GM12878 (cell line): ENCODE measurements around the gene ENTREP1. TPM values are rescaled to one million over a fixed set of nuclear protein-coding genes. Genes with fewer than 3 reads are reported as not detected.

ENCODE experiments used
- ATAC-seq: fragments of 200-7000 bp; cut with Tn5 transposase; 3 replicates; pipeline ENCODE4 v1.9.1; 2020; ENCODE audit warnings: mild to moderate bottlenecking, moderate library complexity
- BruUV-seq: library from RNA; stranded (reverse); fragments of 400-500 nt; replicated peaks from 2 replicates; lab custom pipeline; 2021; lab: Mats Ljungman, UMichigan
- CTCF ChIA-PET: fragments of 300-600 bp; sonication (Branson Sonifier 250); formaldehyde crosslinking; extraction: SDS; loops from one replicate; lab custom pipeline; 2021; ENCODE audit warnings: inconsistent platforms; lab: Yijun Ruan, JAX
- POLR2A ChIA-PET: fragments of 350-600 bp; formaldehyde crosslinking; extraction: SDS; loops from one replicate; lab custom pipeline; 2021; ENCODE audit warnings: inconsistent platforms; lab: Charles Lee
- RAD21 ChIA-PET: fragments of 300-600 bp; sonication (Branson Sonifier 250); formaldehyde crosslinking; loops from one replicate; lab custom pipeline; 2023; ENCODE audit warnings: antibody characterized with exemption; ENCODE audit not compliant: unreplicated experiment; lab: Charles Lee
- SMC1A ChIA-PET: fragments of 300-600 bp; sonication (Branson Sonifier 250); formaldehyde crosslinking; loops from one replicate; lab custom pipeline; 2023; ENCODE audit not compliant: unreplicated experiment, uncharacterized antibody; lab: Charles Lee
- DNase-seq: peaks from one replicate; pipeline ENCODE4 v3.0.0-alpha.2; 2011; ENCODE audit warnings: low read depth, low spot score
- FAIRE-seq: peaks from 3 replicates; lab custom pipeline; 2011; peaks lifted over from hg19 to GRCh38; lab: Jason Lieb, UNC
- H2AFZ ChIP-seq: 2 replicates; pipeline ENCODE4 v1.6.0; 2011; ENCODE audit warnings: low read depth, low read length, control low read depth; ENCODE audit not compliant: control insufficient read depth
- H3K27ac ChIP-seq: 2 replicates; pipeline ENCODE4 v1.5.1; 2011; ENCODE audit warnings: control low read depth; ENCODE audit not compliant: control insufficient read depth, insufficient read depth
- H3K27me3 ChIP-seq, 2 experiments: replicated peaks in 1 of 2; 2 replicates each; pipeline versions ENCODE4 v1.6.0 to v1.6.1; 2011; ENCODE audit warnings: low read length in 1 of 2; ENCODE audit not compliant: control insufficient read depth in 2 of 2, insufficient read depth in 2 of 2
- H3K36me3 ChIP-seq, 2 experiments: 2 replicates each; pipeline ENCODE4 v1.5.1; 2011; ENCODE audit warnings: low read length in 1 of 2; ENCODE audit not compliant: control insufficient read depth in 2 of 2, insufficient read depth in 2 of 2
- H3K4me1 ChIP-seq: 2 replicates; pipeline ENCODE4 v1.6.1; 2011; ENCODE audit warnings: mild to moderate bottlenecking, low read length, moderate library complexity, mixed read lengths; ENCODE audit not compliant: control insufficient read depth, insufficient read depth
- H3K4me2 ChIP-seq: 2 replicates; pipeline ENCODE4 v1.6.0; 2011; ENCODE audit warnings: control low read depth; ENCODE audit not compliant: control insufficient read depth, insufficient read depth
- H3K4me3 ChIP-seq: fragments of 200-600 bp; sonication (generic); 2 replicates; pipeline ENCODE4 v1.5.1; 2016
- H3K79me2 ChIP-seq: 2 replicates; pipeline ENCODE4 v1.6.0; 2011; ENCODE audit warnings: low read length; ENCODE audit not compliant: control insufficient read depth, insufficient read depth
- H3K9ac ChIP-seq: 2 replicates; pipeline ENCODE4 v1.8.0; 2011; ENCODE audit warnings: low read length, control low read depth, mixed read lengths; ENCODE audit not compliant: control insufficient read depth, insufficient read depth
- H3K9me3 ChIP-seq: replicated peaks from 3 replicates; pipeline ENCODE4 v1.5.1; 2011; ENCODE audit warnings: mild to moderate bottlenecking, low read length; ENCODE audit not compliant: control insufficient read depth, insufficient read depth
- H4K20me1 ChIP-seq: 2 replicates; pipeline ENCODE4 v1.6.0; 2011; ENCODE audit not compliant: control insufficient read depth, insufficient read depth
- HSF1 ChIP-seq: fragments of 150-350 bp; IDR thresholded peaks from 2 replicates; pipeline ENCODE4 v1.6.1; 2014; ENCODE audit warnings: mild to moderate bottlenecking, low read depth, low read length
- MEF2A ChIP-seq: IDR thresholded peaks from 2 replicates; pipeline ENCODE4 v1.6.1; 2011; ENCODE audit warnings: low read depth, mild to moderate bottlenecking, low read length, moderate library complexity; ENCODE audit not compliant: insufficient read depth
- NFIC ChIP-seq: IDR thresholded peaks from 2 replicates; pipeline ENCODE4 v1.6.1; 2012; ENCODE audit warnings: low read depth, mild to moderate bottlenecking, inconsistent platforms, low read length, moderate library complexity
- RFX5 ChIP-seq: IDR thresholded peaks from 2 replicates; pipeline ENCODE4 v1.6.1; 2011; ENCODE audit warnings: low read depth, low read length, improper control_type of control experiment
- SMC3 ChIP-seq: IDR thresholded peaks from 2 replicates; pipeline ENCODE4 v1.6.1; 2011; ENCODE audit warnings: low read length, improper control_type of control experiment, borderline replicate concordance
- SPI1 ChIP-seq: IDR thresholded peaks from 2 replicates; pipeline ENCODE4 v1.6.1; 2011; ENCODE audit warnings: low read depth, mild to moderate bottlenecking, low read length, moderate library complexity, borderline replicate concordance; ENCODE audit not compliant: insufficient read depth
- YBX1 ChIP-seq: fragments of 450-650 bp; IDR thresholded peaks from 2 replicates; pipeline ENCODE4 v1.6.1; 2016; ENCODE audit warnings: antibody characterized with exemption
- WGBS: methylation state at CpG from one replicate; pipeline ENCODE4 v1.1.6; 2016; ENCODE audit warnings: low lambda C conversion rate; ENCODE audit not compliant: insufficient replicate concordance, insufficient coverage; ENCODE audit errors: missing lambda C conversion rate; 5-methylcytosine and 5-hydroxymethylcytosine counted together
- in situ Hi-C: fragments of 300-500 bp; cut with MboI; formaldehyde crosslinking; loops from 9 replicates; pipeline ENCODE4 v1.14.3; 2018; ENCODE audit warnings: mixed read lengths
- intact Hi-C: fragments of 100-400 bp; cut with micrococcal nuclease; formaldehyde crosslinking; loops from one replicate; pipeline ENCODE4 v1.14.2; 2022; ENCODE audit not compliant: unreplicated experiment
- polyA plus RNA-seq, 11 experiments: library from polyadenylated mRNA; depleted of rRNA in 4 of 11; unstranded in 6 of 11; stranded (reverse) in 5 of 11; fragments of >200 nt; fragmentation: Nextera tagmentation in 4 of 11; fragmentation: Illumina TruSeq in 1 of 11; extraction: Ambion mirVana in 4 of 11; extraction: Trizol in 1 of 11; gene quantifications; 1 replicate in 1 of 11; 2 replicates in 10 of 11; pipeline versions ENCODE4 v1.2.1 to v1.2.3, GENCODE V29; 2011 to 2016; ENCODE audit warnings: inconsistent platforms in 2 of 11, missing spikeins in 2 of 11, low read depth in 1 of 11
- total RNA-seq, 4 experiments: library from RNA; depleted of rRNA in 3 of 4; stranded (reverse); fragments of >200 nt in 3 of 4; fragmentation: Illumina TruSeq in 1 of 4; extraction: Trizol in 1 of 4; gene quantifications; 2 replicates each; pipeline versions ENCODE4 v1.2.1 to v1.2.3, GENCODE V29; 2013 to 2021

ENTREP1 gene
- total and polyA plus RNA-seq, 10 of the 15 experiments (the other 5 are each of a cell fraction or from before 2014, with no cell fraction given), result not detected

- TF ChIP-seq HSF1, result no peak
- TF ChIP-seq RFX5, result no peak
- TF ChIP-seq MEF2A, result no peak
Observed at GRCh38 chr9:69297300-69297980, 27.6 kb upstream of the ENTREP1 start (continued).

GRCh38 chr9:69299315-69299714 is 25.7 kb upstream of the ENTREP1 start:
- Histone ChIP-seq H2AFZ (no peak overlapping the region), H3K9me3 (no peaks in the 10 kb centered on the region), H3K4me3 (no peak overlapping the region), H3K4me1 (no peaks in the 10 kb centered on the region), H3K9ac (no peak overlapping the region), H3K27me3 (no peaks in the 10 kb centered on the region), H3K36me3 (no peaks in the 10 kb centered on the region), H3K79me2 (no peaks in the 10 kb centered on the region), H3K27ac (no peak overlapping the region), H4K20me1 (no peaks in the 10 kb centered on the region), H3K4me2 (no peak overlapping the region)
- no peak for TF ChIP-seq YBX1
- TF ChIP-seq NFIC, result no peak
- 0 out of 2 replicates have a peak, but pooled peaks have one; percentile 23 for TF ChIP-seq SPI1
- no peak for TF ChIP-seq SMC3
- SMC1A ChIA-PET, result no interaction called here
- no TSS peak for BruUV-seq
- WGBS, result 4% methylated on average over 1 of the region's 1 CpG
- ATAC-seq (no peak), DNase-seq (no peak), FAIRE-seq (no peak)
- in situ Hi-C loops, result no loop called here
- intact Hi-C loops, result no loop called here
- RAD21 ChIA-PET, result no interaction called here
- CTCF ChIA-PET, result no interaction called here
- POLR2A ChIA-PET, result no interaction called here
